K562 (cell line): ENCODE measurements around the gene AP3B2.

Experiments used
- ATF2 ChIP-seq: sonication (generic); formaldehyde crosslinking; IDR thresholded peaks from 2 replicates; pipeline ENCODE4 v1.8.1; 2022; ENCODE audit warnings: missing genetic modification reagents
- CTCF ChIP-seq, 3 experiments: IDR thresholded peaks in 2 of 3; conservative IDR thresholded peaks in 1 of 3; 2 replicates each; pipeline ENCODE4 v1.5.1; 2011 to 2012; ENCODE audit warnings: low read length in 3 of 3, mild to moderate bottlenecking in 3 of 3, control low read depth in 2 of 3, improper control_type of control experiment in 1 of 3, inconsistent platforms in 1 of 3, low read depth in 1 of 3, mixed read lengths in 1 of 3, moderate library complexity in 1 of 3; ENCODE audit not compliant: insufficient read depth in 2 of 3
- DACH1 ChIP-seq: fragments of 450-650 bp; IDR thresholded peaks from 2 replicates; pipeline ENCODE4 v1.6.1; 2018; ENCODE audit not compliant: partially characterized antibody
- FUS ChIP-seq: fragments of 200-400 bp; formaldehyde crosslinking; optimal IDR thresholded peaks from 2 replicates; pipeline ENCODE3; 2017; ENCODE audit warnings: low read depth, low read length
- MAFG ChIP-seq: fragments of 450-650 bp; conservative IDR thresholded peaks from 2 replicates; pipeline ENCODE4 v1.6.1; 2016; ENCODE audit warnings: missing genetic modification characterization, missing compliant biosample characterization
- MCM2 ChIP-seq: fragments of 450-650 bp; IDR thresholded peaks from 2 replicates; pipeline ENCODE4 v1.6.1; 2017; ENCODE audit warnings: low read depth, mild to moderate bottlenecking
- MNT ChIP-seq, 2 experiments: fragments of 450-650 bp; conservative IDR thresholded peaks; 2 replicates each; pipeline ENCODE4 v1.6.1; 2017; ENCODE audit warnings: mild to moderate bottlenecking in 2 of 2, moderate library complexity in 2 of 2
- NR2C2 ChIP-seq, 2 experiments: fragments of 200-800 bp in 1 of 2; sonication (Bioruptor generic) in 1 of 2; sonication (generic) in 1 of 2; formaldehyde crosslinking in 1 of 2; IDR thresholded peaks; 2 replicates each; pipeline versions ENCODE4 v1.6.1 to v1.8.0; 2016 to 2022; ENCODE audit warnings: mild to moderate bottlenecking in 1 of 2, missing compliant biosample characterization in 1 of 2, missing genetic modification characterization in 1 of 2, missing genetic modification reagents in 1 of 2
- REST ChIP-seq, 2 experiments: fragments of 450-650 bp; formaldehyde crosslinking in 1 of 2; IDR thresholded peaks; 2 replicates each; pipeline versions ENCODE4 v1.4.0 to v1.6.1; 2014 to 2020; ENCODE audit warnings: mild to moderate bottlenecking in 2 of 2, borderline replicate concordance in 1 of 2, low read depth in 1 of 2
- ZBTB43 ChIP-seq: sonication (generic); formaldehyde crosslinking; IDR thresholded peaks from 2 replicates; pipeline ENCODE4 v1.8.0; 2023; ENCODE audit warnings: mild to moderate bottlenecking, missing genetic modification reagents
- ZFX ChIP-seq: sonication (generic); formaldehyde crosslinking; IDR thresholded peaks from 2 replicates; pipeline ENCODE4 v1.8.0; 2022; ENCODE audit warnings: mild to moderate bottlenecking, missing genetic modification reagents, moderate library complexity
- ZNF23 ChIP-seq: fragments of 250-450 bp; sonication (Bioruptor Pico); IDR thresholded peaks from 2 replicates; pipeline ENCODE4 v1.4.0; 2020; ENCODE audit warnings: mild to moderate bottlenecking
- ZNF274 ChIP-seq: IDR thresholded peaks from 2 replicates; pipeline ENCODE4 v1.6.1; 2011; ENCODE audit warnings: low read depth, mild to moderate bottlenecking, low read length, moderate library complexity, borderline replicate concordance
- ZNF280B ChIP-seq: fragments of 250-450 bp; sonication (Bioruptor Pico); IDR thresholded peaks from 2 replicates; pipeline ENCODE4 v1.5.1; 2021; ENCODE audit warnings: mild to moderate bottlenecking

GRCh38 chr15:82613747-82614146, 95.9 kb downstream of the AP3B2 start:
- TF ChIP-seq ZNF23 (CRISPR knock-in tag) (no peak), DACH1 (no peak), CTCF (IDR thresholded peaks at IDR 0.05 in 2 of 3, conservative IDR thresholded peaks at IDR 0.05 in 1 of 3; ENCODE audit: insufficient read depth in 2 of 3, low read depth in 1 of 3, low read length in 3 of 3) (no peak), MAFG (tag) (no peak), ZNF280B (CRISPR knock-in tag) (no peak), ATF2 (CRISPR knock-in tag) (no peak), MNT (conservative IDR thresholded peaks at IDR 0.05) (no peak), MCM2 (no peak), REST (IDR thresholded peaks at IDR 0.05; ENCODE audit: borderline replicate concordance) (no peak), REST (CRISPR knock-in tag; IDR thresholded peaks at IDR 0.05; ENCODE audit: low read depth) (no peak), ZBTB43 (CRISPR knock-in tag) (no peak), ZNF274 (no peak), FUS (no peak), ZFX (CRISPR knock-in tag) (no peak), NR2C2 (CRISPR knock-in tag; IDR thresholded peaks at IDR 0.05) (no peak), NR2C2 (tag; IDR thresholded peaks at IDR 0.05) (no peak)
